Upper lobe of left lung (tissue), 4 donors: ENCODE data around the gene RPS28.

ENCODE experiments used
- POLR2A ChIP-seq, 4 donors: fragments of 450-650 bp; IDR thresholded peaks; one replicate each; pipeline ENCODE4 v1.5.1; 2016 to 2017; ENCODE audit warnings: antibody characterized with exemption in 4 of 4, mild to moderate bottlenecking in 2 of 4
- POLR2AphosphoS5 ChIP-seq, 2 donors: sonication (generic); formaldehyde crosslinking; IDR thresholded peaks; one replicate each; pipeline ENCODE4 v1.5.1; 2017; ENCODE audit warnings: antibody characterized with exemption in 2 of 2
- TF ChIP-seq, protein P1 (sequence below), 6 experiments: fragments of 450-650 bp in 4 of 6; fragments of 200-600 bp in 2 of 6; sonication (generic) in 2 of 6; IDR thresholded peaks; one replicate each; pipeline ENCODE4 v1.5.1; 2016 to 2019; ENCODE audit warnings: antibody characterized with exemption in 6 of 6

DNA sequence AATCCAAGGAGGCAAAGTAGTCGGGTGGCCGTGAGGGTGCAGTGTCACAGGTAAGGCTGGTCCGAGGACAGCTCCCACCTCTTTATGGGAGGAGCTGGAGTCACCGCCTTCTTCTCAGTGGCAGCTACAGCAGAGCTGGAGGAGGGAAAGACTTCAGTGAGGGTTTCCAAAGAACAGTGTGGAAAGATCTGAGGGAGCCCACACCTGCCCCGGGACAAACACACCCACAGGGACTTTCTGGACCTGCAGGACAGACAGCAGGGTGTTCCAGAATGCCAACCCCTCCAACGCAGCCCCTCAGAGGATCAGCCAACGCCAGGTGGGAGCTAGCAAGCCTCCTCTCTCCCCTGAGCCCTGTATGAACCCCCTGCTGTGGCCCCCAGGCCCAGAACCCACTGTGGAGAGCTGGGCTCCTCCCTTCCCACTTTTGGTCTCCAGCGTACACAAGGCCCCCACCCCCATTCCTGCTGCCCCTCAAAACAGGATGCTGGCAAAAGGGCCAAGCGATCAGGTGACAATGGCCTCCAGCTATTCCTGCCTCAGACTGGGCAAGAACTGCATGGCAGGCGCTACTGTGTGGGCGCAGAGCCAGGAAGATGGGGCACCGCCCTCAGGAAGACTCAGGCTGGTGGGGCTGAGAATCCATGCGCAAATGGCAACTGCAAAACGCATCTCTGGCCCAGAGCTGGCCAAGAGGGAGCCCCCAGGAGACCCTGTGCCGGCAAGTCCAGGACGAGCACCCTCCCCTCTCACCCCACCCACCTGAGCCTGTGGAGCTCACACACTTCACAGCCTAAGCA is 9.6 kb upstream of the RPS28 start:
- TF ChIP-seq POLR2AphosphoS5 (IDR thresholded peaks at IDR 0.05) (peak in 1 of 2 donors; percentile 21), POLR2A (IDR thresholded peaks at IDR 0.05) (no peak)
- TF ChIP-seq, protein P1, sequence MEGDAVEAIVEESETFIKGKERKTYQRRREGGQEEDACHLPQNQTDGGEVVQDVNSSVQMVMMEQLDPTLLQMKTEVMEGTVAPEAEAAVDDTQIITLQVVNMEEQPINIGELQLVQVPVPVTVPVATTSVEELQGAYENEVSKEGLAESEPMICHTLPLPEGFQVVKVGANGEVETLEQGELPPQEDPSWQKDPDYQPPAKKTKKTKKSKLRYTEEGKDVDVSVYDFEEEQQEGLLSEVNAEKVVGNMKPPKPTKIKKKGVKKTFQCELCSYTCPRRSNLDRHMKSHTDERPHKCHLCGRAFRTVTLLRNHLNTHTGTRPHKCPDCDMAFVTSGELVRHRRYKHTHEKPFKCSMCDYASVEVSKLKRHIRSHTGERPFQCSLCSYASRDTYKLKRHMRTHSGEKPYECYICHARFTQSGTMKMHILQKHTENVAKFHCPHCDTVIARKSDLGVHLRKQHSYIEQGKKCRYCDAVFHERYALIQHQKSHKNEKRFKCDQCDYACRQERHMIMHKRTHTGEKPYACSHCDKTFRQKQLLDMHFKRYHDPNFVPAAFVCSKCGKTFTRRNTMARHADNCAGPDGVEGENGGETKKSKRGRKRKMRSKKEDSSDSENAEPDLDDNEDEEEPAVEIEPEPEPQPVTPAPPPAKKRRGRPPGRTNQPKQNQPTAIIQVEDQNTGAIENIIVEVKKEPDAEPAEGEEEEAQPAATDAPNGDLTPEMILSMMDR (IDR thresholded peaks at IDR 0.05), result no peak
